ENCODE results near the gene APP.

GRCh38 chr21:25952306-25952705, 218.3 kb downstream of the APP start:
- TF ChIP-seq, protein P1, sequence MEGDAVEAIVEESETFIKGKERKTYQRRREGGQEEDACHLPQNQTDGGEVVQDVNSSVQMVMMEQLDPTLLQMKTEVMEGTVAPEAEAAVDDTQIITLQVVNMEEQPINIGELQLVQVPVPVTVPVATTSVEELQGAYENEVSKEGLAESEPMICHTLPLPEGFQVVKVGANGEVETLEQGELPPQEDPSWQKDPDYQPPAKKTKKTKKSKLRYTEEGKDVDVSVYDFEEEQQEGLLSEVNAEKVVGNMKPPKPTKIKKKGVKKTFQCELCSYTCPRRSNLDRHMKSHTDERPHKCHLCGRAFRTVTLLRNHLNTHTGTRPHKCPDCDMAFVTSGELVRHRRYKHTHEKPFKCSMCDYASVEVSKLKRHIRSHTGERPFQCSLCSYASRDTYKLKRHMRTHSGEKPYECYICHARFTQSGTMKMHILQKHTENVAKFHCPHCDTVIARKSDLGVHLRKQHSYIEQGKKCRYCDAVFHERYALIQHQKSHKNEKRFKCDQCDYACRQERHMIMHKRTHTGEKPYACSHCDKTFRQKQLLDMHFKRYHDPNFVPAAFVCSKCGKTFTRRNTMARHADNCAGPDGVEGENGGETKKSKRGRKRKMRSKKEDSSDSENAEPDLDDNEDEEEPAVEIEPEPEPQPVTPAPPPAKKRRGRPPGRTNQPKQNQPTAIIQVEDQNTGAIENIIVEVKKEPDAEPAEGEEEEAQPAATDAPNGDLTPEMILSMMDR (IDR thresholded peaks at IDR 0.05) = no peak
- no peak for TF ChIP-seq POLR2A (IDR thresholded peaks at IDR 0.05)
- no peak for TF ChIP-seq POLR2AphosphoS5 (IDR thresholded peaks at IDR 0.05)

Data from breast epithelium (tissue), 3 donors.